Stimulated activated CD4-positive, alpha-beta T cell treated with anti-CD3 and anti-CD28 coated beads, Interleukin-1b, Interleukin-23, amount 100 ng/mL, for 1 hour (primary cell): ENCODE data around the gene KCNJ14.
"Not testable (repeated sequence)": the region's sequence is repeated elsewhere in the genome, so short reads cannot be mapped to it uniquely, and the experiment has no call there.

ENCODE experiments used
- DNase-seq, 2 donors: peaks; one replicate each; pipeline ENCODE4 v3.0.0-alpha.2; 2020; ENCODE audit warnings: low read depth in 2 of 2

The KCNJ14 gene

DNA sequence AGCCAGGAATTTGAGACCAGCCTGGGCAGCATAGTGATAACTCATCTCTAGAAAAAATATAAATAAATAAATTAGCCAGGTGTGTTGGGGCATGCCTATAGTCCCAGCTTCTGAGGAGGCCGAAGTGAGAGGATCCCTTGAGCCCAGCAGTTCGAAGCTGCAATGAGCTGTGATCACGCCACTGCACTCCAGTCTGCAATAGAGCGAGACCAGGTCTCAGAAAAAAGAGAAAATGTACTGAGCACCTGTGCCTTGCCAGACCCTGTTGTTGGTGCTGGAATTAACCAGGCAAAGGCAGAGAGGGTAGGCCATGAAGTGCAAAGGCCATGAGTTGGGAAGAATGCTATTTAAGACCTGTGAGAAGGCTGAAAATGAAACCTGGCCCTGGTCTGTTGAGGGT, 16.5 kb downstream of the KCNJ14 start:
- DNase-seq = no peak

DNA sequence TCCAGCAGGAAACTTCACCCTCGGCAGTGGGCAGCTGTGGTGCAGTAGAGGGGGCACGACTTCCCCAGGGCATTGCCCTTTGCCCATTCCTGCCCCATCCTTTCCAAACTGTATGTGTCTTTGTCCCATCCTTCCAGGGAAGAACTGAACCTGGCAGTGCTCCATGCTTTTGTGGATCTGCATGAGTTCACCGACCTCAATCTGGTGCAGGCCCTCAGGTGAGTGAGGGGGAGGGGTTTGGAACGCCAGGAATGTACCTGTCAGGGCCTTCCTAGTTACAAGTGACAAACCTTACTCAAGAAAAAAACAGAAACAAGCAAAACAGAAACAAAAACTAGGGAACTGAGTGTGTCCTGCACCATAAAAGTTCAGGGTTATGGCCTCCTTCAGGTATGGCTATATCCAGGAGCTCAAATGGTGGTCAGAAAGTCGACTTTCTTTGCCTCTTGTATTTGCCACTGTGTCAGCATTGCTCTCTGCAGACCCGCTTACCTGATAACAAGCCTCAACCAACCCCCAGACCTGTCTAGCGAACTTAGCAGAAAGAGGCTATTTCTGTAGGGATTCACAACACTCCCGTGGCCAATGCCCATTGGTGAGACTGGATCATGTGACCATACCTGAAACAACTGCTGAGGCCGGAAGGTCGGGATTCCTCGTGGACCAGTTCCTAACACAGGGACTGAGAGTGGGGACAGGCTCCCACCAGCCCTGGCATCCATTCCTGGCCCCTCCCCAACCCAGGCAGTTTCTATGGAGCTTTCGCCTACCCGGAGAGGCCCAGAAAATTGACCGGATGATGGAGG, 18.0 kb downstream of the KCNJ14 start:
- DNase-seq = no peak

GRCh38 chr19:48474084-48474592, 18.8 kb downstream of the KCNJ14 start:
- no peak for DNase-seq

- no peak for DNase-seq
Measured at GRCh38 chr19:48475369-48476068, 20.1 kb downstream of the KCNJ14 start.

GRCh38 chr19:48476176-48476575, 20.8 kb downstream of the KCNJ14 start:
- no peak for DNase-seq

GRCh38 chr19:48477067-48477685, 21.8 kb downstream of the KCNJ14 start:
- no peak for DNase-seq

GRCh38 chr19:48477698-48478338, 22.4 kb downstream of the KCNJ14 start:
- DNase-seq = no peak

- no peak for DNase-seq
Measured at GRCh38 chr19:48478339-48479256, 23.2 kb downstream of the KCNJ14 start.

DNA sequence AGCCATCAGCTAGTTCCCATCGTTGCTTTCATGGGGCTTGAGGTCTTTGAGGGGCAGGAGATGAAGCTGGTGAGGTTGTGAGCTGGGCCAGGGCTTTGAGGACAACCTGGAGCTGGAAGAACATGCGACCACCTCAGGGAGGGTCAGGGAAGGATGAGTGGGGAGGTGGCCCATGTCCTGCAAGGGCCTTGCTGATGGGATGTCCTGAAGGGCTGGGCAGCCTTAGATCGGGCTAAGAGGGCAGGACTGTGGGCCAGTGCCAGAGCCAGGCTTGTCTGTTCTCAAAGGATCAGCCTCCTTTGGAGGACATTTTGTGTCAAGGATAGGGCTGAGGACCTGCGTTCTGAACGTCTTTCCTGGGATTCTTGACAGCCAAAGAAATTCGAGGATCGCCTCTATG, 24.3 kb downstream of the KCNJ14 start:
- DNase-seq = no peak

GRCh38 chr19:48480183-48480557, 24.8 kb downstream of the KCNJ14 start:
- no peak for DNase-seq

- DNase-seq = no peak
Measured at GRCh38 chr19:48480558-48481500, 25.5 kb downstream of the KCNJ14 start.

- no peak for DNase-seq
Measured at GRCh38 chr19:48481846-48482639, 26.7 kb downstream of the KCNJ14 start.

DNA sequence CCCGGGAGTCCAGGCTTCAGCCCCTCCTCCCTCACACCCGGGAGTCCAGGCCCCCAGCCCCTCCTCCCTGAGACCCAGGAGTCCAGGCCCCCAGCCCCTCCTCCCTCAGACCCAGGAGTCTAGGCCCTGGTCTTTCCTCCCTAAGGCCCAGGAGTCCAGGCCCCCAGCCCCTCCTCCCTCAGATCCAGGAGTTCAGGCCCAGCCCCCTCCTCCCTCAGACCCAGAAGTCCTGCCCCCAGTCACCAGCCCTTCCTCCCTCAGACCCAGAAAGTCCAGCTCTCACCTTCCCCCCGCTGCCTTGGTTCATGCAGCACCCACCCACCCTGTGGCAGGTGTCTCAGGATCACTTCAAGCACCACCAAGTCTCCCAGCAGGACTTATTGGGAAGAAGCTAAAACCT, 27.9 kb downstream of the KCNJ14 start:
- no peak for DNase-seq

GRCh38 chr19:48484247-48484893, 29.0 kb downstream of the KCNJ14 start:
- no peak for DNase-seq

DNA sequence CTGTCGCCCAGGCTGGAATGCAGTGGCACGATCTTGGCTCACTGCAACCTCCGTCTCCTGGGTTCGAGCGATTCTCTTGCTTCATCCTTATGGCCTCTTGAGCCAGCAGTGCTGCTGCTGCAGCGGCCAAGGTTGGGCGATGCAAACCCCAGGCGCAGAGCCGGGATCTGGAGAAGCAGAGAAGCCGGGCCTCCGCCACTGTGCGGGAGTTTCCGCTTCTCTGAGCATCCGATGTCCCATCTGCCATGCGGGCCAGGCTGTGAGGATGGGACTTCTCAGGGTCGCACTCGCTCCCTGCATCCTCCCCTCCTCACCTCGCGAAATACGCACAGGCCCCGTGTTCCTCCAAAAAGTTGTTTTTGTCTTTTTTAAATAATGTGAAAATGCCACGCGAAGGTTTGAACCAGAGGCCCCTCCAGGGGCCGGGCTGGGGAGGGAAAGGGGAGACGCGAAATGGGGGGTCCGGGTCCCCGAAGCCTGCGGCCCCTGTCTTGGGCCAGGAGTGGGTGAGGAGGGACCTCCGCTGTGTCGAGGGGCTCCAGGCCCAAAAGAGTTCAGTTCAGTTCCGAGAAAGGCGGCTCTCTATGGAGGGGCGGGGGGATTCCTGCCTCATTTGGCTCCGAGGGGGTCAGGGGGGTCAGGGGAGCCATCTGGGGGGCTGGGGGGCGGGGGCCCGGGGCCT, 29.7 kb downstream of the KCNJ14 start:
- no peak for DNase-seq

DNA sequence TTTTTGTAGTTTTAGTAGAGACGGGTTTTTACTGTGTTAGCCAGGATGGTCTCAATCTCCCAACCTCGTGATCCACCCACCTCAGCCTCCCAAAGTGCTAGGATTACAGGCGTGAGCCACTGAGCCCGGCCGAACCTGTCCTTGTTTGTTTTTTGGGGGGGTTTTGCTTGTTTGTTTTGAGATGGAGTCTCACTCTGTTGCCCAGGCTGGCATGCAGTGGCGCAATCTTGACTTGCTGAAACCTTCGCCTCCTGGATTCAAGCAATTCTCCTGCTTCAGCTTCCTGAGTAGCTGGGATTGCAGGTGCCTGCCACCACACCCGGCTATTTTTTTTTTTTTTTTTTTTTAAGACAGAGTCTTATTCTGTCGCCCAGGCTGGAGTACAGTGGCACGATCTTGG, 31.3 kb downstream of the KCNJ14 start:
- DNase-seq = not testable (repeated sequence)

DNA sequence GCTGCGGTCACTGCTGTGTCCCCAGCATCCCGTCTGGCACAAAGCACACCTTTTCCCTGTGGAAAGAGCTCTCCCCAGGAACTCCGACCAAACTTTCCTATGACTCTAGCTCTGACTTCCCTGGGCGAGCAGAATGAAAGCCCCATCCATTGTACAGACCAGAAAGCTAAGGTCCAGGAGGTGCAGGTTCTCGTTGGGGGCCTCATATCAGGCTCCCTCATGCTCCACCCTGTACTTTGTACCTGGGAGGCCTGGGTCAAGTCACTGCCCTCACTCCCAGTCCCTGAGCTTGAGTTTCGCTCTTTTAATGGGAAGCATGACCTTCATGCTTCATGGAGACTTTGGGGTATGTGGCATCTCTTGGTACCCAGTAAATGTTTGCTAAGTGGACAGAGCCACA, 32.2 kb downstream of the KCNJ14 start:
- no peak for DNase-seq

DNA sequence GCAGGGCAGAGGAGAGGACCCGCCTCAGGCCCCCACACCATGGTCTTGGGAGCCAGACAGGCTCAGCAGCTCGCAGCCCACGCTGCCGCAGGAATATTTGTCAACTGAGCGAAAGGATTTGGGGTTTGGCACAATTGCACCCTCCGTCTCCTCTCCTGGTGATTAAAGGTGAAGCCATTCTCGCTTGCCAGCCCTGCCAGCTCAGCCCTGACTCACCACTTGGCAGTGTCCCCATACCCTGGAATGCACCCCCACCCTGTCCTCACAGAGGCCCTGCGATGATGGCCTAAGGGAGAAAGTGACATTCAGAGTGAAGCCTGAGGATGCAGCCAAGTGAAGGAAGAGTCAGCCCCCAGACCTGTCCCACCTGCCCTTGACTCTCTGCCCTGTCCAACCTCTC, 32.6 kb downstream of the KCNJ14 start:
- no peak for DNase-seq
